HG03575 (cell line): ENCODE data around the gene SPATA33.
"Not testable (repeated sequence)": the region's sequence is repeated elsewhere in the genome, so short reads cannot be mapped to it uniquely, and the experiment has no call there.

Source experiments
- ATAC-seq: cut with Tn5 transposase; IDR thresholded peaks from one replicate; pipeline ENCODE4 v1.9.1; 2021; ENCODE audit not compliant: unreplicated experiment, insufficient number of reproducible peaks, low FRiP score; ENCODE audit errors: extremely low read depth

SPATA33 gene

DNA sequence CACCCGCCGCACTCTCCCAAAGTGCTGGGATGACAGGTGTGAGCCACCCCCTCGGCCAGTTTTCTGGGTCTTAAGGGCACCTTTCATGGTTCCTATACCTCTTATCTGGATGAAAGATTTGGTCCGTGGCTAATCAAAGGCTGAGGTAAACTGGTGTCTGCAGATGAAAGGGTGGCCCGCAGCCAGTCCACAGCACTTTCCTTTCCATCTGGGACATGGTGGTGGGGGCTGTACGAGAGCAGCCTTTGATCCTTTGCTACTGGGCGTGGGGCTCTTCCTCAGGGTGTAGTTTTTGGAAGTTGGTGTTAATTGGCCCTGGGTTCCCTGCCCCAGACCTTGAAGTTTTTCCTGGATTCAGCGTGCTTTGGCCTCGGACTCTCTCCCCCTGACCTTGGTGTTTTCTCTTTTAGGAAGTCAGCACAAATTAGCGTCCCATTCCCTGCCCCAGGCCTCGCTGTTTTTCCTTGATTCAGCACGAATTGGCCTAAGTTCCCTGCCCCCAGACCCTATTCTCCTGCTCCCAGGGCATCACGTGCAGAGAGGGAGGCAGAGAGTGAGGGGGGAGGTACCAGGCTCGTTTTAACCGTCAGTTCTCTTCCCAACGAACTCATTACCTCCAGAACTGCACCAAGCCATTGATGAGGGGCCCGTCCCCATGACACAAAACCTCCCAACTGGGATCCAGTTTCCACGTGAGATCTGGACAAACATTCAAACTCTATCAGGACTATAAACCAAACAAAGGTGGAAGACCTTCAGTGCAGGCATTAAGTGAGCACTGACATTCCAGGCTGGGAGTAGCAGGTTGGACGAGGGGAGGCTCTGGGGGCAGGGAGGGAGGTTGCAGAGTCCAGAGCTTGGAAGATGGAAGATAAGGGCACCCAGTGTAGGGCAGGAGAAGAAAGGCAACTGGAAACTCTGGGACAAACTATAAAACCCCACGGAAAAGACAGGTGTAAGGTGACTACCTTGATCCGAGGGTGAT is 32.6 kb upstream of the SPATA33 start:
- ATAC-seq, result no peak

DNA sequence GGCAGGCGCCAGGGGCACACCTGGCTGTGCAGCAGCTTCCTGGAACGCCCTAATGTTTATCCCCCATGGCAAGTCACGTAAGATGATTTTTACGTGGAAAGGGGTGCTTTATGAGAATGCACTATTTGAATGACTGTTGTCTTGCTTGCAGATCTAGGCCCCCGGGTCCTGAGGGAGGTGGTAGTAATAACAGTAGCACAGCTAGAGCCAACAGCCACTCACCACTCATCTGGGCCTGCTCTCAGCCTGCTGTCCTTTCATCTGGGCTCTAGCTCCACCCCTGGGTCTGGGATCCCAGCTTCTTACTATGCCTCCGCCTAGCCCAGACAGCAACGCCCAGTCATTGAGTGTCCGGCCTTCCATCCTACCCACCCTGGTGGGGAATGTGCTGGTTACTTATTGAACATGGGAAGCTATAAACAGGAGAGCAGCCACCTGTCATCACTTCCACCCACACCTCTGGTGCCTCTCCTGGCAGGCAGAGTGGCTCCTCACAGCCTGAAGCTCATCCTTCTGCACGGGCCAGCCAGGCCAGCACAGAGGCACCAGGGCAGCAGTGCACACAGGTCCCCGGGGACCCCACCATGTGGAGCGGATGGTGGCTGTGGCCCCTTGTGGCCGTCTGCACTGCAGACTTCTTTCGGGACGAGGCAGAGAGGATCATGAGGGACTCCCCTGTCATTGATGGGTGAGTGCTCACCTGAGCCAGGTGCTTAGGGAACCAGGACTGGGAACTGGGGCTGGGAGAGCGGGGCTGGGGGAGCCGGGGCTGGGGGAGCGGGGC is 27.6 kb upstream of the SPATA33 start:
- ATAC-seq, result no peak

DNA sequence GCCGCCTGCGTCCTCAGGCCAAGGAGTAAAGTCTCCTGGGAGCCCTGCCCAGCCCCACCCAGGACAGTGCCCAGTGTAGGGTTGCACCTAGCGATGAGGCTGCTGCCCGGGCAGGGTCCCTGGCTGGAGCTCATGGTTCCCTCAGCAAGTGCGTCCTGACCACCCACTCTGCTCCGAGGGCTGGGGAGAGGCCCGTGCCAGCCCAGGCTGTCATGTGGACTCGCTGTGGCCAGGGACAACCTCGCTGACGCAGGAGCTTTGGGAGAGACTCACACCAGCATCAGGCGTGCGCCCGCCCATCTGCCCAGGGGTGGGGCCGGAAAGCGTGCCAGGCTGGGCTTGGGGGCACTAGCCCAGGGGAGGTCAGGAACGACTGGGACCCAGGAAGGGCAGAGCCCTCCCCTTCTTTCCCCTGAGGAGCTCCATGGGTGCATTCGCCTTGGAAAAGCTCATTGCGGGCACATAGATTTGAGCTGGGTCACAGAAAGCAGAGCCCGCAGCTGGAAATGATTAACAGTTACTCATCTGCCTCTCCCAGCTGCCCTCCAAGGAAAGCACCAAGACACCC is 24.5 kb upstream of the SPATA33 start:
- no peak for ATAC-seq

DNA sequence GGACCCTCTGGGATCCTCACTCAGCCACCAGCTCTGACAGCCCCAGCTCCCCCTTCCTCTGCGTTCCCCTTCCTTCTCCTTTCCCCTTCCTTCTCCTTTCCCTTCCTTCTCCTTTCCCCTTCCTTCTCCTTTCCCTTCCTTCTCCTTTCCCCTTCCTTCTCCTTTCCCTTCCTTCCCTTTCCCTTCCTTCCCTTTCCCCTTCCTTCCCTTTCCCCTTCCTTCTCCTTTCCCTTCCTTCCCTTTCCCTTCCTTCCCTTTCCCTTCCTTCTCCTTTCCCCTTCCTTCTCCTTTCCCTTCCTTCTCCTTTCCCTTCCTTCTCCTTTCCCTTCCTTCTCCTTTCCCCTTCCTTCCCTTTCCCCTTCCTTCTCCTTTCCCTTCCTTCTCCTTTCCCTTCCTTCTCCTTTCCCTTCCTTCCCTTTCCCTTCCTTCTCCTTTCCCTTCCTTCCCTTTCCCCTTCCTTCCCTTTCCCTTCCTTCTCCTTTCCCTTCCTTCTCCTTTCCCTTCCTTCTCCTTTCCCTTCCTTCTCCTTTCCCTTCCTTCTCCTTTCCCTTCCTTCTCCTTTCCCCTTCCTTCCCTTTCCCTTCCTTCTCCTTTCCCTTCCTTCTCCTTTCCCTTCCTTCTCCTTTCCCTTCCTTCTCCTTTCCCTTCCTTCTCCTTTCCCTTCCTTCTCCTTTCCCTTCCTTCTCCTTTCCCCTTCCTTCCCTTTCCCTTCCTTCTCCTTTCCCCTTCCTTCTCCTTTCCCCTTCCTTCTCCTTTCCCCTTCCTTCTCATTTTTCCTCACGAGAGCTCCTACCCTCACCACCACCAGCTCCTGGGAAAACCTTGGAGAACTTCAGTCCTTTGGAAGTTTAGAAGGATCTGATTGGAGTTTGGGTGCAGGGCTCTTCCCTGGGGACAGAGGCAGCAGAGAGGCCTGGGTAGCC is 22.9 kb upstream of the SPATA33 start:
- not testable (repeated sequence) for ATAC-seq

DNA sequence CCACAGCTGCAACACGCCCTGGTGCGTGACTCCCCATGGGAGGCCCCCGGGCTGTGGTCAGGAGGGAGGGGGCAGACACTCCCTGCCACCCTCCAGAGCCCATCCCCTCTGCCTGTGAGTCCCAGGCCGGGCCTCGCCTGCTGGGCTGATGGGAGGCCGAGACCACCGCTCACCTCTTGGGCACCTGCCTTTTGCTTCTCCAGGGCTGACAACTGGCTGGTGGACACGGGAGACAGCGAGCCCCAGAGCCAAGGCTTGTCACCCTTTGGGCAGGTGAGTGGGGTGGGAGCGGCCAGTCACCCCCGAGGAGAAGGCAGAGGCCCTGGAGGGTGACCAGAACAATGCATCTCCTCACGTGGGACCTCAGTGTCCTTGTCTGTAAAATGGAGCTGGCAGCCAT is 21.0 kb upstream of the SPATA33 start:
- no peak for ATAC-seq

DNA sequence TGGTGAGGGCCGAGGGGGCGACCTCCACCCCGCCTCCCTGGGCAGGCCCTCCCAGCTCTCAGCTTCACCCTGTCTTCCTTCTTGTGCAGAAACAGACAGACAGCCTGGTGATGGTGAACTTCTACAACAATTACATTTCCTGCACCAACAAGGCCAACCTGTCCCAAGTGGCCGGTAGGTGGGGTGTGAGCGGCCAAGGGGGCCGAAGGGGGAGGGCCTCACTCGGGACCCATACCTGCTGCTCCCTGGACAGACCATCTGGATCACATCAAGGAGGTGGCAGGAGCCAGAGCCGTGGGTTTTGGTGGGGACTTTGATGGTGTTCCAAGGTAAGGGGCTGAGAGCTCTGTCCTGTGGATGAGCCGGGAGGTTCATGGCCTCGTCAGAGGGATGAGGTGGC is 20.3 kb upstream of the SPATA33 start:
- no peak for ATAC-seq

DNA sequence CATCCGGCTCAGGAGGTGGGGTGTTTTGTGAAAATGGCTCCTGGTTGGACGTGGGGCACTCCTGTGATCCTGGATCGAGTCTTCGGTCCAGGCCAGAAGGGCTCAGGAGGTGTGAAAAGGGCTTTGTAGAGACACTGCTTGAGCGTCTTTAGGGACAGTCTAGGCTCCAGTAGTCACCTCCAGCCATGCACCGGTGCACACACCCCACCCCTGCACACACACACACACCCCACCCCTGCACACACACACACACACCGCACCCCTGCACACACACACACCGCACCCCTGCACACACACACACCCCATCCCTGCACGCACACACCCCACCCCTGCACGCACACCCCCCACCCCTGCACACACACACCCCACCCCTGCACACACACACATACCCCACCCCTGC is 19.2 kb upstream of the SPATA33 start:
- ATAC-seq, result no peak

DNA sequence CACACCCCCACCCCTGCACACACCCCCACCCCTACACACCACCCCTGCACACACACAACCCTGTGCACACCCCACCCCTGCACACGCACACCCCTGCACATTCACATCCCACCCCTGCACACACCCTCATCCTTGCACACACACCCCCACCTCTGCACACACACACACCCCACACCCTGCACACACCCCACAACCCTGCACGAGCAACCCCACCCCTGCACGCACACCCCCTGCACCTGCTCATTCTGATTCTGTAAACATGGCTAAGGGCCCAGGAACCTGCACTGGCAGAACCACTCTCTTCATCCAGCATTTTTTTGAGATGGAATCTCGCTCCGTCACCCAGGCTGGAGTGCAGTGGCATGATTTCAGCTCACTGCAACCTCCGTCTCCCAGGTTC is 18.3 kb upstream of the SPATA33 start:
- no peak for ATAC-seq

DNA sequence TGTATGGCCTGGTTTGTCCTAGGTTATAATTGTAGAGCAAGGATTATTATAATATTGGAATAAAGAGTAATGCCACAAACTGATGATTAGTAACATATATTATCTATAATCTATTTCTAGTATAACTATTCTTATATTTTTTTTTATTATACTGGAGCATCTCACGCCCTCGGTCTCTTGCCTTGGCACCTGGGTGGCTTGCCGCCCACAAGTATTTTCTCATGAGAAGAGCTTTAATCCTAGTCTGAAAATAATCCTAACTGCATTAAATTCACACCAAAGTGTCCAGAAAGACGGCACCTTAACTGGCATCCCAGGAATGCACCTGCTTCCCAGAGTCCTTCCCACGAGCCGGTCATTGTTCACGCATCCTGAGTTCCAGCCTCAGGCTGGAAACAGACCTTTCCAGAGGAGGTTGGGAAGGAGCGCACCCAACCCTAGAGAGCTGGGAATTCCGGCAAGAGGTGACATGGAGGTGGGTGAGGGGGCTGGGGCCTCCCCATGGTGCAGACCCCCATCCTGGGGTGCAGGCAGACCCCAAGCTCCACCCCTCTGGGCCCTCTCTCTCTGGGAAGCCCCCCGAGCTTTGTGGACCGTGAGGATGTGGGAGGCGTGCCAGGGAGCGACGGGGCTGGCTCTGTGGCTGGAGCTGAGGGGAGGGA is 16.0 kb upstream of the SPATA33 start:
- no peak for ATAC-seq

DNA sequence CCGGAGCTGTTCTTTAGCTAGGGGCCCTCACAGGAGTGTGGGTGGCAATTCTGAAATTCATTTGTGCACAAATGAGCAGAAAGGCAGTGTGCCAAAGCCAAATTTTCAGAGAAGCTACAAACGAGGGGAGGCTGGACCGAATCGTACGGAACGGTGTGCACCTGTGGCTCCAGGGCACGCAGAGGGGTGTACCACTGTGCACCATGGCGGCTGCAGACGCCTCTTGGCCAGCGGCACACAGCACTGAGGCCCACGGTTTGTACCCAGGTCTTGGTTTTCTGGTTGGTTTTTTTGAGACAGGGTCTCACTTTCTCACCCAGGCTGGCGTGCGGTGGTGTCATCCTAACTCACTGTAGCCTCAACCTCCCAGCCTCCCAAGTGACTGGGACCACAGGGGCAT is 15.1 kb upstream of the SPATA33 start:
- ATAC-seq, result no peak

DNA sequence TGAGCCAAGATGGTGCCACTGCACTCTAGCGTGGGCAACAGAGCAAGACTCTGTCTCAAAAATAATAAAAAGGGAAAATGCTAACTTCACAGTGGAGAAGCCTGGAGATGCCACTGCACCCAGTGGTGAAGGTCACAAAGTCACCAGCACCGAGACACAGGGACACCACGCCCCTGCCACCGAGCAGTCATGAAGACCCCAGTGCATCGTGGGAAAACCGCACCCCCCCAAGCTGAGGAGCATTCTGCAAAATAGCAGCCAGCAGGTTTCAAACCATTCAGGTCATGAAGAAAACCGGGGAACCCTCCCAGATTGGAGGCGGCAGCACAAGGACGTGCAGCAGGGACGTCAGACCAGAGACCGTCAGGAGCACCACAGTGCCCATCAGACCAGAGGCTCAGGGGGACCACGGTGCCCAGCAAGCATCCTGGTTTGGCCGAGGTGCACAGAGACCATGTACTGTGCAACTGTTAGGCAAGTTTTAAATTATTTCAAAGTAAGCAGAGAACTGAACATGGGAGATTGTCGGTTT is 13.8 kb upstream of the SPATA33 start:
- ATAC-seq, result no peak

DNA sequence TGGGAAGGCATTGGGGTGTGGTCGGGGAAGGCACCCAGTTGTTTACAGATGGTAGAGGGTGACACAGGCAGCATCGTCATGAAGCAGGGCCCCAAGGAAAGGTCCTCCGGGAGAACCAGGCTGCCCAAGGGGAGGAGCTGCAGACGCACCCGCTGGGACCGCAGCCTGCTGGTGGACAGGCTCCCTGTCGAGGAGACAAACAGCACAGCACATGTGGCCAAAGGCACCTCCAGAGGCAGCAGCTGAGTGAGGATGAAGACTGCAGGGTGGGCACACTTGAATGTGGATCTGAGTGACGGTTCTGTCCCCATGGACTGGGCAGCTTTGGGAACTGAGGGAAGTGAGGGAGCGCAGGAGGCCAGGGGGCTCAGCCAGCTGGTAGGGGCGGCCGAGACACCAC is 12.5 kb upstream of the SPATA33 start:
- ATAC-seq, result no peak

DNA sequence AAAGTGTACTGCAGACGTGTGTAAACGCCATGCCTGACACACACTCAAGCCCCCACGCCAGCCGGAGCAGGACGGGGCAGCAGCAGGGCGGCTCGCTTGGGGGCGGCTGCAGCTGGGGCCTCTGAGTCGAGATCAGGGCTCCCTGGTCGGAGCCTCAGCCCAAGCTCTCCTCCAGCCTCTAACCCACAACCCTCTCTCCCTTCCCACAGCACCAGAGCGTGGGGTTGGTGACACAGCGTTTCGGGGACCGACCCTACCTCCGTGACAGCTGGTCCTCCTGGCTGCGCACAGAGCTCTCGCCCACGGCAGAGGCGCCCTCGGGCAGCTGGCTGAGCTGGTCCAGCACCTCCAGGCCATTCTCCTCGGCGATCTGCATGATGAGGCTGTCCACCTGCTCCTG is 11.4 kb upstream of the SPATA33 start:
- ATAC-seq, result no peak

DNA sequence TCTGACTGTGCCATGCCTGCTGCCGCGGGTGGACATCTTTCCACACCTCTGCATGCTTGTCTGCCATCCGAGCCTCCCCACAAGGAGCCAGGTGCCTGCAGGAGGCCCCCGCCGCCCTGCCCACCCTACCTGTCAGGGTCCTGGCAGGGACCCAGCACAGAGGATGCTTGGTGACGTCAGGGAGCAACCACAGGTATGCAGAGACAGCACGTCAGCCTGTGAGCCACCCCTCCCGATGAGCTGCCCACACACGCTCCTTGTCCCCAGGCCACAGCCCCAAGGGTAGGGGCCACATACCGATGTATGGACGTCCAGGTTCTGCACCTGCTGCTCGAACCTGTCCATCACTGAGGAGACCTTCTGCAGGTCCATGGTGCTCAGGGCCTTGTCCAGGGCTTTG is 10.7 kb upstream of the SPATA33 start:
- ATAC-seq, result no peak

DNA sequence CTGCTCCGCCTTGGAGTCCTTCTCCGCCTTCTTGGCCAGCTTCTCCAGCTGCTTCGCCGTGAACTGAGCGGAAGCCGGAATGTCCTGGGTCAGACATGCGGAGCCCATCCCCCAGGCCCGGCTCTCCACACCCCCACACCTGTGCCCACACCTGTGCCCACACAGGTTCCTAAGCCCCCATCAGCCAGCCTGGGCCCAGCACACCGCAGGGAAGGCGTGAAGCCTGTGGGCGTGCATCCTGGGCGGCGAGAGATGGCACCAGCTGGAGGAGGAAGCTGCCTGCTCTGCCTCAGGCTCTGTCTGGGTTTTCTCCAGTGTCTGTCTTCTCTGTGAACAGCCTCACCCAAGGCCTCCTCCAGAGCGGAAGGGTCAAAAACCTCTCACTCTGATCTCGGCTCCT is 6.1 kb upstream of the SPATA33 start:
- no peak for ATAC-seq

DNA sequence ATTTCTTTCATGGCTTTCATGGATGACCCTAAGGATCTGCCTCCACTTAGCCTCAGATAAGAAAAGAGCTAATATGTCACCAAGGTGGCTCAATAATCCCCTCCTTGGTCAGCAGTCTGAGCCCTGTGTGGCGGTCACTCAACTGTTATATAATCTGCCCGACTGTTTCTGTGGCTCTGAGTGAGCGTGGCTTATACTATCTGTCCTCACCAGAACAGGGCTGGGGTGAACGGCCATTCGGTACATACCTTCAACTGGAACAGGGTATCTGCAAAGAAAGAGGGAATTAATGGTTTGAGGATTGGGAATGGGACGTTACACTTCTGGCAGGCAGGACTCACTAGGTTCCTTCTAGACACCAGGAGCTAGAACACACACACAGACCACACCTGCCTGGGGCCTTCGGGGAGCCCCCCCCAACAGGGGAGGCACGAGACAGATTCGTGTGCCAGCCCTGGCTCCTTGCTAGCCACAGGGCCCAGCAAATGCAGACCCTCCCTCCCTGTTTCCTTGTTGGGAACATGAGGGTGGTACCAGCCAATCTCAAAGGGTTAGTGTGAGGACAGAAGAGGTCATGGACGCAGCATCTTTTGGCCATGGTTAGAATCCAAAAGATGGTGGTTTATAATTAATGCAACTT is 3.9 kb upstream of the SPATA33 start:
- ATAC-seq, result no peak

DNA sequence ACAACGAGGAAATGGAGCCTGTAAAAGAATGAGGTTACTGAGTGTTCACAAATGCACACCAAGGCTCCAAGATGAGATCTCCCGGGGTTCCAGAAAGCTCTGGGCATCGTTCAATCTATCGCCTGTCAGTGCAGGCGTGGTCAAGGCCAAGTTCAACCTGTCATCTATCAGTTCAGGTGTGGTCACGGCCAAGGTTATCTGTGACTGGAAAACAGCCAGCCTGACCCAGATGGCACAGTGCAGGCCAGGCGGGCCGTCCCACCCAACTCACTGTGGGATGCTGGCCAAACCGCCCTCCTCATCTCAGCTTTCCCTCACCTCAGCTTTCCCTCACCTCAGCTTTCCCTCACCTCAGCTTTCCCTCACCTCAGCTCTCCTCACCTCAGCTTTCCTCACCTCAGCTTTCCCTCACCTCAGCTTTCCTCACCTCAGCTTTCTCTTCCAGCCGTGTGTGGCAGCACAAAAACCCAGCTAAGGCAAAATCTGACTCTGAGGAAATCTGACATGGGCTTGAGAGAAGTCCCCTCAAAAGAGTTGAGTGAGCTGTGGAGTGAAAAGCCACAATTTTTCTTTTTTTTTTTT is 2.5 kb upstream of the SPATA33 start:
- ATAC-seq, result no peak
